ENCODE measurements around the gene IFITM10. TPM values are rescaled to one million over a fixed set of nuclear protein-coding genes. Genes with fewer than 3 reads are reported as not detected.

IFITM10 gene
- total RNA-seq, 2 experiments from 2014 or later, result 0.96 to 1.3 TPM

DNA sequence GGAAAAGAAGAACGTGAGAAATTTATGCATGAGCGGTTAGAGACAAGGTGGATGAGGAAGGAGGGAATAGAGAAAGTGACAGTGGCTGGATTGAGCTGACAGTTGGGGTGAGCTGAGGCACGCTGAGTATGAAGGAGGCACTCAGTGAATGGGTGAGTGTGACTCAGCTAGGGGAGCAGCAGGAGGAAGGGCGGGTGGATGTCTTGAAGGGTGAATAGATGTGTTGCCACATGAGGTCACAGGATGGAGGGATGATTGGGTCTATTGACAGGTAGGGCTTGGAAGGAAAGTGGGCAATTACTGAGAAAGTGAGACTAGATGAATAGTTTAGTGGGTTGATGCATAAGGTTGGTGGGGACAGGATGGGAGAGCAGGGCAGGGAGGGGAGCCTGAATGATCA, 8.0 kb downstream of the IFITM10 start:
- Mint-ChIP-seq H3K4me1 (no peaks in the 10 kb centered on the region), H3K27me3 (peaks cover 16% of the 10 kb centered on the region), H3K27ac (no peak overlapping the region), H3K4me3 (no peak overlapping the region), H3K36me3 (peaks cover 2% of the 10 kb centered on the region), H3K9me3 (ENCODE audit: low read depth) (peaks cover 8% of the 10 kb centered on the region)
- CTCF ChIA-PET, result no interaction called here
- ATAC-seq (no peak), DNase-seq (no peak)

DNA sequence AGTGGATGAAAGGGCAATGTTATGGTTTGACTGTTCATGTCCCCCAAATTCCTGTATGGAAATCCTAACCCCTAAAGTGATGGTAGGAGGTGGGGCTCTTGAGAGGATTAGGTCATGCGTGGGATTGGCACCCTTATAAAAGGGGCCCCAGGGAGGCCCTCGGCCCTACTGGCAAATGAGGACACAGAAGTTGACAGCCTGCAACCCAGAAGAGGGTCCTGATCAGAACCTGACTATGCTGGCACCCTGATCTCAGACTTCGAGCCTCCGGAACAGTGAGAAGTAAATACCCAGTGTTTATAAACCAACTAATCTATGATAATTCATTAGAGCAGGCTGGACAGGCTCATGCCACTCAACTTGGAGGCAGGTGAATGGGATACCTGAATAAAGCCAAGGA, 8.7 kb downstream of the IFITM10 start:
- DNase-seq, result no peak
- Mint-ChIP-seq H3K27me3 (peaks cover 16% of the 10 kb centered on the region), H3K9me3 (ENCODE audit: low read depth) (peaks cover 10% of the 10 kb centered on the region), H3K27ac (no peak overlapping the region), H3K4me1 (no peaks in the 10 kb centered on the region), H3K36me3 (peaks cover 2% of the 10 kb centered on the region), H3K4me3 (no peak overlapping the region)
- no peak for ATAC-seq
- CTCF ChIA-PET, result no interaction called here

DNA sequence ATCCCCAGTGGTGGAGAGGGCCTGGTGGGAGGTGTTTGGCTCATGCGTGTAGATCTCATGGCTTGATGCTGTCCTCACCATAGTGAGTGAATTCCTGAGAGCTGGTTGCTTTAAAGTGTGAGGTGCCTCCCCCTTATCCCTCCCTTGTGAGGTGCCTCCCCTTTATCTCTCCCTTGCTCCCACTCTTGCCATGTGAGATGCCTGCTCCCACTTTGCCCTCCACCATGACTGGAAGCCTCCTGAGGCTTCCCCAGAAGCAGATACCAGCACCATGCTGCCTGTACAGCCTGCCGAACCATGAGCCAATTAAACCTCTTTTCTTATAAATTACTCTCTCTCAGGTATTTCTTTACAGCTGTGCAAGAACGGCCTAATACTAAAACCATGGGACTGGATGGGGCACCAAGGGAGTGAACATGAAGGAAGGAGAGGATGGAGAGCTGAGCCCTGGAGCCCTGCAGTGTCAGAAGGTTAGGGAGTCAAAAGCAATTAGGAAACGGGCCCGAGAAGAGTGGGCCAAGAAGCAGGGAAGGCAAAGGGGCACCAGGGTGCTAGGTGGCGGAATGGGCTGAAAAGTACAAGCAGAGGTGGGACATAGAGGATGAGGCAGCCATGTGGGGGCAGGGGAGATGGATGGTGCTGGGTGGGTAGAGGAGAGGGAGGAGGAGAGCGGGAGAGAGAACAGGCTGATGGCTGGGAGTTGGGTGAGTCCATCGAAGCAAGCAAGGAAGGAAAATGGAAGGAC, 9.4 kb downstream of the IFITM10 start:
- Mint-ChIP-seq H3K4me1 (no peaks in the 10 kb centered on the region), H3K27me3 (peaks cover 22% of the 10 kb centered on the region), H3K27ac (no peak overlapping the region), H3K9me3 (ENCODE audit: low read depth) (peaks cover 14% of the 10 kb centered on the region), H3K4me3 (no peak overlapping the region), H3K36me3 (peaks cover 3% of the 10 kb centered on the region)
- no peak for DNase-seq
- no peak for ATAC-seq
- CTCF ChIA-PET, result no interaction called here

DNA sequence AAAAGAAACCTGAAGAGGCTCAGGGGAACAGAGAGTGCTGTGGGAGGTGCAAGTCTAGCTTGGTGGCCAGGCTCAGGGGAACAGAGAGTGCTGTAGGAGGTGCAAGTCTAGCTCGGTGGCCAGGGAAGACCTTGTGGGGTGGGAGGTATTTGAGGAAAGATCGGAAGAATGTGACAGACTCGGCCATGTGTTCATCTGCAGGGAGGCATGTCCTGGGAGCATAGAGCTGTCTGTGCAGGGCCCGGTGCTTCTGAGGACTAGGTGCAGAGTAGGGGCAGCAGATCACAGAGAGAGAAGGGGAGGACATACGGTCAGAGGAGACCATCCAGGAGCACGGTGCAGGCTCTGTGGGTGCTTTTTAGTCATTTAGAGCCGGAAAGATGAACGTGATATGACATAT, 10.8 kb downstream of the IFITM10 start:
- peaks cover 10% of the 10 kb centered on the region for H3K9me3 Mint-ChIP-seq (ENCODE audit: low read depth)
- DNase-seq (no peak), ATAC-seq (no peak)
- H3K4me3 Mint-ChIP-seq, result no peak overlapping the region
- H3K27ac Mint-ChIP-seq, result no peak overlapping the region
- H3K4me1 Mint-ChIP-seq, result no peaks in the 10 kb centered on the region
- peaks cover 3% of the 10 kb centered on the region for H3K36me3 Mint-ChIP-seq
- CTCF ChIA-PET, result no interaction called here
- H3K27me3 Mint-ChIP-seq, result peaks cover 28% of the 10 kb centered on the region

DNA sequence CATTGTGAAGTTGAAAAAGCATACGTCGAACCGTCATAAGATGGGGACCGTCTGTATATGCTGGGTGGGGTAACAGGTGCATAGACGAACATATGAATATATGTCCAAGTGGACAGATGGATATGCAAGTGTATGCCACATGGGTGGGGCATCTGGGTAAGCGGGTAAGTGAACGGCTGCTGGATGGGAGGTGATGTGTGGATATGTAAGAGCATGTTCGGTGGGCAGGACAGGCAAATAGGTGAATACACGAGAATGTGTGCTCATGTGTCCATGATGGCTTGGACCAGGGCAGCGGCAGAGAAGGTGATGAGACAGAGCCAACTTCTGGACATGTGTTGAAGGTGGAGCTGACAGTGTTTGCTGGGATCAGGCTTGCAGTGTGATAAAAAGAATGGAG, 12.0 kb downstream of the IFITM10 start:
- peaks cover 33% of the 10 kb centered on the region for H3K27me3 Mint-ChIP-seq
- ATAC-seq (no peak), DNase-seq (no peak)
- no peak overlapping the region for H3K27ac Mint-ChIP-seq
- CTCF ChIA-PET, result interaction anchor here (1.4 kb wide), 1 partner anchor 94 kb away, joined by 5 read pairs; no protein-coding TSS in a partner anchor
- peaks cover 10% of the 10 kb centered on the region for H3K4me1 Mint-ChIP-seq
- peaks cover 3% of the 10 kb centered on the region for H3K36me3 Mint-ChIP-seq
- peaks cover 10% of the 10 kb centered on the region for H3K9me3 Mint-ChIP-seq (ENCODE audit: low read depth)
- H3K4me3 Mint-ChIP-seq, result no peak overlapping the region

DNA sequence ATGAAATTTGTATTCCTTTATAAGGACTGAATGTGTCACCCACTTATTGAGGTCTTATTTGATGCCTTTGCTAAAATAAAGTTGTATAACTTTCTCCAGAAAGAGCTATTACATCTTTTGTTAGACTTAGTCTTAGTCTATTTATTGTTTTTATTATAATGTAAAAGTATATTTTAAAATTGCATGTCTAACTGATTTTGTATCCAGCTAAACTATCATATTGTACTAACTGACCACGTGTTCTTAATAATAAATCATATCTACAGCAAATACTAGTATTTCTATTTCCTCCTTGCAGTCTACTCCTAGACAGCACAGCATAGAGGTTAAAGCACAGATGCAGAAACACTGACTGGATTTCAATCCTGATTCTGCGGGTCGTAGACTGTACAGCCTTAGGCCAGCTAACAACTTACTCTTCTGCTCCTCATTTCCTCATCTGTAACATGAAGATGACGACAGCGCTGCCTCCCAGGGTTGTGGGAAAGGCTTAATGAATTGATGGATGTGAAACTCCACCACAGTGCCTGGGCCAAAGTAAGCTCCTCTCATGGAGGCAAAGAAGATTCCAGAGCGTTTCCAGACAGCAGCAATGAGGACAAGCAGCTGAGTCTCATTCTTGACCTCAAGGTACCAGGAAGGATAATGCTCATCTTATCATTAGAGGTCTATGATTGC, 13.2 kb downstream of the IFITM10 start:
- Mint-ChIP-seq H3K27me3 (peaks cover 37% of the 10 kb centered on the region), H3K4me1 (peaks cover 11% of the 10 kb centered on the region), H3K27ac (no peak overlapping the region), H3K36me3 (peaks cover 3% of the 10 kb centered on the region), H3K4me3 (no peak overlapping the region), H3K9me3 (ENCODE audit: low read depth) (peaks cover 10% of the 10 kb centered on the region)
- DNase-seq (no peak), ATAC-seq (no peak)
- CTCF ChIA-PET, result interaction anchor here (1.4 kb wide), 1 partner anchor 43 kb away, joined by 6 read pairs; no protein-coding TSS in a partner anchor

DNA sequence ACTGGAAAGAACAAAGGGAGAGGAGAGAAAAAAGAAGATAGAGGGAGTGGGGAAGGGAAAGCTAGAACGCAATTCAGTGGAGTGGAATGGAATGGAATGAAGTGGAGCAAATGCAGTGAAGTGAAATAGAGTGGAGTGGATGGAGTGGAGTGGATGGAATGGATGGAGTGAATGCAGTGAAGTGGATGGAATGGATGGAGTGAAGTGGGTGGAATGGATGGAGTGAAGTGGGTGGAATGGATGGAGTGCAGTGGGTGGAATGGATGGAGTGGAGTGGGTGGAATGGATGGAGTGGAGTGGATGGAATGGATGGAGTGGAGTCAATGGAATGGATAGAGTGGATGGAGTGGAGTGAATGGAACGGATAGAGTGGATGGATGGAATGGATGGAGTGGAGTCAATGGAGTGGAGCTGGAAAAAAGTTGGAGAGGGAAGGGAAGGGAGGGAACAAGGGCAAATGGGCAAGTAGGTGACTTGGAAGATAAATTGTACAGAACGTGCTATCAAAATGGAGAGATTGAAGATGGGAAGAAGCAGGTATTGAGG, 13.9 kb downstream of the IFITM10 start:
- H3K27me3 Mint-ChIP-seq, result peaks cover 44% of the 10 kb centered on the region
- peaks cover 3% of the 10 kb centered on the region for H3K36me3 Mint-ChIP-seq
- ATAC-seq (no peak), DNase-seq (no peak)
- no peak overlapping the region for H3K27ac Mint-ChIP-seq
- no peak overlapping the region for H3K4me3 Mint-ChIP-seq
- H3K4me1 Mint-ChIP-seq, result peaks cover 13% of the 10 kb centered on the region
- H3K9me3 Mint-ChIP-seq (ENCODE audit: low read depth), result peaks cover 11% of the 10 kb centered on the region
- CTCF ChIA-PET, result interaction anchor here (1.4 kb wide), 1 partner anchor 42 kb away, joined by 6 read pairs; no protein-coding TSS in a partner anchor

DNA sequence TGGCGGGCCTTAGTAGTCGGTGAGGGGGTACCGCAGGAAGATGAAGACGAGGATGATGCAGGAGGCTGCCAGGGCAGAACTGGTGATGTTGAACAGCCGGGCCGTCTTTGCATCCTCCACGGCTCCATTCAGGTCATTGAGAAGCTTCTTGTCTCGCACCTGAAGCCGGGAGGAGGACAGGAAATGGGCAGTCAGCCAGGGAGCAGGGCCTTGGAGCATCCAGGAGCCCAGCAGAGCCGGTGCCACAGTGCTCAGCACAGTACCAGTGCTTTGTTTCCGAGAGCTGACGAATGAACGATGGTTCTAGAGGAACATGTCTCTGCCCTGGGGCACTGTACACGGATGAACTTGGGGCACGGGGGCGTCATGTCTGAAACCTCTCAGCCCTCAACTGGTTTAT, 15.1 kb downstream of the IFITM10 start:
- peaks cover 3% of the 10 kb centered on the region for H3K36me3 Mint-ChIP-seq
- DNase-seq (no peak), ATAC-seq (no peak)
- peaks cover 25% of the 10 kb centered on the region for H3K4me1 Mint-ChIP-seq
- CTCF ChIA-PET, result interaction anchor here (1.8 to 2.8 kb wide), 2 partner anchors 11 to 97 kb away, joined by 5 to 16 read pairs; no protein-coding TSS in a partner anchor
- peaks cover 42% of the 10 kb centered on the region for H3K27me3 Mint-ChIP-seq
- H3K9me3 Mint-ChIP-seq (ENCODE audit: low read depth), result peaks cover 19% of the 10 kb centered on the region
- H3K27ac Mint-ChIP-seq, result no peak overlapping the region
- H3K4me3 Mint-ChIP-seq, result no peak overlapping the region

DNA sequence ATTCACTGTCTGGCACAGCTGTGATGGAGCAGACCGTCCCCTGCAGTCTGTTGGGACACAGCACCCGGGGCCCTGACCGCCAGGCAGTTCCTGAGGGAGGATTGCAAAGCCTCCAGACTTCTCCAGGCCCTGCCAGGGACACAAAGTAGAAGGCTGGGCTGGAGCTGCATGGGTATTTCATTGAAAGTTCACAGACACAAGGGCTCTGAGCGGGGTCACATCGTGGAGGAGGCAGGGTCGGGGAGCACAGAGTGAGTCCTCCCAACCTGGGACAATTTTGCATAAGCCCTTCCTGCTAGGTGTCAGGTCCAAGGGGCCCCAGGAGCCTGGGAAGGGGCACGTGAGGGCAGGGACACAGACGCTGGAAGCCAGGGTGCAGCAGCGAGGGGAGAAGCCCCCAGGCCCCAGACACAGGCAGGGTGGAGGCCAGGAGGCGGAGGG, 15.7 kb downstream of the IFITM10 start:
- ATAC-seq, result no peak
- Mint-ChIP-seq H3K4me3 (no peak overlapping the region), H3K36me3 (peaks cover 3% of the 10 kb centered on the region), H3K27ac (no peak overlapping the region), H3K9me3 (ENCODE audit: low read depth) (peaks cover 19% of the 10 kb centered on the region), H3K4me1 (peaks cover 31% of the 10 kb centered on the region), H3K27me3 (peaks cover 40% of the 10 kb centered on the region)
- no peak for DNase-seq
- CTCF ChIA-PET, result interaction anchor here (1.8 to 2.8 kb wide), 2 partner anchors 10 to 97 kb away, joined by 5 to 16 read pairs; no protein-coding TSS in a partner anchor

DNA sequence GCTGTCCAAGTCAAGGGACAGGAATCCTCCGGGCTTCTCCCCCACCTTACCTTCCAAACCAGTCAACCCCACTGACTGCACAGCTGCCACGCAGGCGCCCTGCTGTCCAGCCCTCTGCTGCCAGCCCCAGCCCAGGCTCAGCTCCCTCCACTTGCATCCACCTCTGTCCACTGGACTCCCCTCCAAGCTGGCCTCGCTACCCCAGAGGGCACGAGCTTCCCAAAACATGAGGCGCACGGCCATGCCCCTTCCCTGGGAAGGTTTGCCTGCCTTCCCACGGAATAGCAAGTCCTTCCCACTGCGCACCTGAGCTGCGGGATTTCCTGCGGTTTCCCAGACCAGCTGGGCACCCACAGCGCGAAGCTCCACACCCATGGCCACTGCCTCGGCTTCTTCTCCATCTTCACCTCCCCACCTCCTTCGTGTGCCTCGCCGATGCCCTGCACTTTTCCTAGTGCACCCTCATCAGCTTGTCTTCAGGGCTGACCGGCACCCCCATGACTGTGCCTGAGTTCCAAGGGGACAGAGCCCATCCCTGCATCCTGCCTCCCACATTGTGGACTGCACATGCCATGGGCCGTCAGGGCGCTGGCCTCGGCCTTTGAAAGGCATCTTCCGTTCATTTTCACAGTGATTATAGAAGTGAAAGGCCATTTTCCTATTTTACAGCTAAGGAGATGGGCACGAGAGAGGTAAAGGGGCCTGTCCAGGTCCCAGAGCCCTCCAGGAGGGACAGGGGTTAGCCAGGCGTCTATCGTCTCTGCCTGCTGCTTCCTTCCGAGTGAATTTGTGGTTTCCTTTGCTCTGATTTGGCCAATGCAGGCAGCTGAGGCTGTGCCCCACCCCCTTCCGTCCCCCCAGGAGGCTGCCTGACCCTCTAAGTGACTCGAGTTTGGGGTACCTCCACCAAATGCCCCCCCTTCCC, 16.4 kb downstream of the IFITM10 start:
- no peak overlapping the region for H3K4me3 Mint-ChIP-seq
- H3K4me1 Mint-ChIP-seq, result peaks cover 38% of the 10 kb centered on the region
- H3K36me3 Mint-ChIP-seq, result peaks cover 3% of the 10 kb centered on the region
- peaks cover 19% of the 10 kb centered on the region for H3K9me3 Mint-ChIP-seq (ENCODE audit: low read depth)
- peaks cover 36% of the 10 kb centered on the region for H3K27me3 Mint-ChIP-seq
- DNase-seq, result no peak
- ATAC-seq, result no peak
- no peak overlapping the region for H3K27ac Mint-ChIP-seq
- CTCF ChIA-PET, result interaction anchor here (1.0 to 2.8 kb wide), 4 partner anchors 10 to 98 kb away, joined by 3 to 16 read pairs (median 5); no protein-coding TSS in a partner anchor

DNA sequence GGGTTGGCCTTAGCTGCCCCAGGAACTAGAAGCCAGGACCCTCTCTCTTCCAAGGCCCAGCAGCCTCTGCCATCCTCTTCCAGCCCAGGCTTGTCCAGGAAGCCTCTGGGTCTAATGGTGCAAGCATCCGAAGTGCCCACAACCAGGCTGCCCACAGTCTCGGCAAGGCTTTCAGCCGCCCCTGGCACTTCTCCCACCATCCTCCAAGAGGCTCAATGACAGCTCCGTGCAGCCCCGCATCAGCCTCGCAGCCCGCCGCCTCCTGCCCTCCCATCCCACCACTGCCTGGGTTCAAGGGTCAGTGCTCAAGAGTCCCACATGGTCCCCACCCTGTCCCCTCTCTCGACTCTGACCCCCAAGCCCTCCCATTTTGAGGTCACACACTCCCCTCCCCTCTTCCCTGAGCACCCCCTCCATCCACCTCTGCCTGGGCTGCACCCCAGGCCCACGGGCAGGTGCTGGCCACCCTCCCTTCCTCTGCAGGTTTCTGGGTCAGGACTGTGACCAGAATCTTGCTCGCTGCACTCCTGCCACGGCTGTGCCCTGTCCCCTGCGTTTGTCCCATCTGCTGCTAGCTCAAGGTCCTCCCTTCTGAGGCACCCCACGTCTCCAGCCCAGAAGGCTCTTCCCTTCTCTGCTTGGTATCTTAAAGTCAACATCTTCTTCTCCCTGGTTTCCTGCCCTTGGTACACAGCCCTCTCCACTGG, 17.2 kb downstream of the IFITM10 start:
- Mint-ChIP-seq H3K4me3 (no peak overlapping the region), H3K9me3 (ENCODE audit: low read depth) (peaks cover 19% of the 10 kb centered on the region), H3K27ac (no peak overlapping the region), H3K4me1 (peaks cover 45% of the 10 kb centered on the region), H3K27me3 (peaks cover 36% of the 10 kb centered on the region), H3K36me3 (peaks cover 3% of the 10 kb centered on the region)
- ATAC-seq (no peak), DNase-seq (no peak)
- CTCF ChIA-PET, result interaction anchor here (1.0 to 2.8 kb wide), 3 partner anchors 26 to 99 kb away, joined by 3 to 16 read pairs (median 5); no protein-coding TSS in a partner anchor

DNA sequence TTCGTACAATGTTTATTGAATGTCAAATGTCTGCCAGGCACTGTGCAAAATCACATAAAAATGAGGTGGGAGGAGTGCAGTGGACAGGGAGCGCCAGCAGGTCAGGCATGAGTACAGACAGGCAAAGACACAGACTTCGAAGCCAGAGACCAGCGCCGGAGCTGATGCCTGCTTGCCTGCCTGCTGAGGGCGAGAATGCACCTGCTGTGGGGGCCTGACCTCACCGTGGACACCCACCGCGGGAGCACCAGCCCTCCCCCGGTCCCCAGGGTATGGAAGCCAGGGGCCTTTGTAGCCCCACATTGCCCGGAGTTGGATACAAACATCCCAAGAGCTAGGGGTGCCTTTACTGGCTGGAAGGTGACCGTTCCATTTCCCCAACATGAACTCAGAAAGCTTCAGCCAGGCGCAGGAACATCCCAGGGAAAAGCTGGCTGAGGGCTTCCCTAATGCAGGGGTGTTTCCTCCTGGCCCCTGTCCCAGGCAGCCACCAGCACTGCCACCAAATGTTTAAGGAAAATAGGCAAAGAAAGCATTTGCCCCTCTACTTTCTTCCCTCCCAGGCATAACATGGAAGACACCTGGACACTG, 17.9 kb downstream of the IFITM10 start:
- no peak for DNase-seq
- ATAC-seq, result no peak
- CTCF ChIA-PET, result interaction anchor here (0.6 to 2.8 kb wide), 4 partner anchors 26 to 100 kb away, joined by 3 to 16 read pairs (median 4); no protein-coding TSS in a partner anchor
- H3K27ac Mint-ChIP-seq, result no peak overlapping the region
- H3K27me3 Mint-ChIP-seq, result peaks cover 38% of the 10 kb centered on the region
- peaks cover 3% of the 10 kb centered on the region for H3K36me3 Mint-ChIP-seq
- peaks cover 19% of the 10 kb centered on the region for H3K9me3 Mint-ChIP-seq (ENCODE audit: low read depth)
- H3K4me3 Mint-ChIP-seq, result no peak overlapping the region
- H3K4me1 Mint-ChIP-seq, result peaks cover 51% of the 10 kb centered on the region

Measured in activated CD8-positive, alpha-beta memory T cell treated with anti-CD3 and anti-CD28 coated beads, Interleukin-2, amount 10 ng/mL, durations not matched to agents 7 days and 5 days (primary cell).